ENCODE measurements around the gene KRT6C.
"Not testable (repeated sequence)": the region's sequence is repeated elsewhere in the genome, so short reads cannot be mapped to it uniquely, and the experiment has no call there.

KRT6C gene

DNA sequence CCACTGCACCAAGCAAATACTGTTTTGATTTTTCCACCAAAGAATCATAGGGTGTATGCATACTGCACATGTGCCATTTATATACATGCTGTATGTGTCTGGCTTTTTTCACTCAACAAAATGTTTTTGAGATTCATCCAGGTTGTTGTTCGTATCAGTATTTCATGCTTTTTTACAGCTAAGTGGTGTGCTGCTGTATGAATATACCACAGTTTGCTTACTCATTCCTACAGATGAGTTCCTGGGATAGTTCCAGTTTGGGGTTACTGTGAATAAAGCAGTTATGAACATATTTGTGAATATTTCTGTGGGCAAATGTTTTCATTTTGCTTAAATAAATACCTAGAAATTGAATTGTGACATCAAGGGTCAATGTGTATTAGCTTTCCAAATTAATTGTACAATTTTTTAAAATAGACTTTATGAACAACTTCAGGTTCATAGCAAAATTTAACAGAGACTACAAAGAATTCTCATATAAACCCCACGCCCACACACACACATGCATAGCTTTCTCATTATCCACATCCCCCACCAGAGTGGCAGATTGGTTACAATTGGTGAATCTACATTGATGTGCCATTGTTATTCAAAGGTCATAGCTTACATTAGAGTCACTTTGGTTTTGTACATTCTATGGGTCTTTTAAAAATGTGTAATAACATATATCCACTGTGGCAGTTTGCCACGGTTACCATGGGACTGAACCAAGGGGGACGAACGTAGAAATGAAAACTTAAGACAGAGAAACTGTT, 26.4 kb upstream of the KRT6C start:
- no peak for DNase-seq (ENCODE audit: low read depth)

DNA sequence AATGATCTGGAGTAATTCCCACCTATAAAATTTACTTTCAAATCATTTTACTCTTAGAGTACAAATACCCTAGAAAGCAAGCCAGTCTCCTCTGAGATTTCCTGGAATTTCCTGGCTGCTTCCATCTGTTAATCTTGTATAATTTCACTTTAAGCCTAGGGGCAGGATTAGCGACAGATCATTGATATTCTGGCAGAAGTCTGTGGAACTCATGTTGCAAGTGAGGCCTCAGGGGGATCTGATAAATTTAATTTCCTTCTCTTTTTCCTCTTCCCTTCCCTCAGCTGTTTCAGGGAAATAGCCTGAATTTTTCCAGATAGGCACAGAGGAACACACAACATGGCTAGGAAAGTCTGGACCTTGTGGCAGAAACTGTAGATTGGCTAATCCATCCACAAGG, 25.3 kb upstream of the KRT6C start:
- DNase-seq (ENCODE audit: low read depth): no peak

DNA sequence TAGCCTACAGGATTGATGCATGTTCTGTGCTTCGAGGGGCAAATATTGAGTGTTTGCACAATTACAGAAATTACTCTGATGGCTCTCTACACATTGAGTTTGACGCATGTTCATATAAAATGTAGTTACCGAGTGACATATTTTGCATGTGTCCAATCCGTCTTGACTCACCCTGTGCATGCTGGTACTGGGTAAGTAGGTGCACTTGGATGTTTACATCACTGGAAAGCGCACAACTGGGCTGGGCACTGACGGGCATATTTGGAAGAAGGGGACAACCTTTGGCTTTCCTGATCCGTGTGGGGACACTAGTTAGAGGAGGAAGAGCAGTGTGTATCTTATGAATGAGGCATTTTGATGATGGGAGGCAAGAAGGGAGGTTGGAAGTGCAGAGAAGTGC, 24.4 kb upstream of the KRT6C start:
- DNase-seq (ENCODE audit: low read depth): no peak

DNA sequence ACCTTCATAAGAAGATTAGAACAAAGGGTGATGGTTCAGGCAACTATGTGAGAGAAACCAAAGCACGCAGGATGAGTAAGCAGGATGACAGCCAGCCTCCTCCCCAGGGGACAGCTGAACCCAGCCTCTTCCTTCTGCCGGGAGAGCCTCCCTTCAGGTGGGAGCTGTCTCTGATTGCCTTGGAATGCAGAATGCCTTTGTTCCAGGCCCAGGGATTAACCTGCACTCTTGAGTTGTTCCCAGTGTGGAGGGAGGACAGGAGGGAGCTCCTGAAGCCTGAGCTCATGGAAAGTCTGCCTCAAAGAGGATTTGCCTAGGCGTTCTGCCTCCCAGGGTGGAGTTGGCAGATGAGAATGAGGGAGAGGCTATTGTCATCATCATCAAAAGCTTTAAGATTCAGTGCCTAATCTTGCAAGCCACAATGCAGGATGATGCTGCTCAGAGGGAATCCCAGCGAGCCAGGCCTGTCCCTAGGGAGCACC, 23.0 kb upstream of the KRT6C start:
- no peak for DNase-seq (ENCODE audit: low read depth)

DNA sequence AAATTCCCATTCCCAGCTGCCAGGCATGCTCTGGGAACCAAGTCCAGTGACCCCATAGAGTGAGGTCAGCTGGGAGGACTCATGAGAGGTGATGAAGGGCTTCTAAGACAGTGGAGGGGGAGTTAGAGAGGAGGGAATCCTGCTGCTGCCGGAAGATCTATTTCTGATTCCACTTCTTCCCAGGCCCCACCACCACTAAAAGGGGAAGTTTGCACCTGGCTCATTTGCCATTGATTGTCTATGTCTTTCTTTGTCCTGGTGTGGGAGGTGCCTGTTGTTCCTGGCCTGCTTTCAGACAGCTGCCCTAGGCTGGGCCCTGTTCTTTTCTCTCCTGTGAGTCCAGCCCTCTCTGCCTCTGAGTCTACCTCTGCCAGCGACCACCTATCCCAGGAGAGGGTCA, 22.4 kb upstream of the KRT6C start:
- no peak for DNase-seq (ENCODE audit: low read depth)

DNA sequence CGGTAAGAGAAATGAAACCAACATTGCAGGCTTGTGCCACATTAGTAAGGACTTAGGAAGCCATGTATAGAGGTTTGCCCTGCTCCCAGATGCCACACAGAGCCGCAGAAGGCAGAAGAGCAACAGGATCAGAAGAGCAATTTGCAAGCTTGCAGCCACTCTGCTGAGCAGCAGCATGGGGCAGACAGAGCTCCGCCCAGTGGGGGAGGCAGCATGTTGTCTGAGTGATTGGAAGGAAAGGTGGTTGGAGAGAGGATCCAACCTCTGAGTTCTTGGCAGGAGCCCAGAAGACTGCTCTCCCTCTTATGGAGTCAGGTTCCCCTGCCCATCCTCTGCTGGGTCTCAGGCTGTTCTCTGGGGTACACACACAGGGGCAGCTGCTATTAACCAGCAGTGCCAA, 21.8 kb upstream of the KRT6C start:
- DNase-seq (ENCODE audit: low read depth): no peak

DNA sequence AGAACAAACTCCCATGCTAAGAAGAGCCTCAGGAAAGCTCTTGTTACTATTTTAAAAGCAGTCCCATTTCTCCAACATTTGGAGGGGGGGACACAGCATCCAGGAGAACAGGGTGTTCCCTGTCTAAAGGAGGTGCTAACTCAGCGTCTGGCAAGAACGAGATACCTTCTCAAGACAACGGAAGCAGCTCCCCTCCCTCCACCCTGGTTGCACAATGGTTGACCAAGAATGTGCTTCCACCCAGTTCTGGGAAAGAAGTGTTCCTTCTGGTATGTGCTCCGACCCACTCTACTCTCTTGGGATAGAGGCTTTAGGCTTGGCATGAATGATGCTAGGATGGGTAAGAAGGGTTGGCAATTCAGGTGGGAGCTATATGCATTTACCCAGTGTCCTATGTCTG, 20.9 kb upstream of the KRT6C start:
- DNase-seq (ENCODE audit: low read depth): no peak

DNA sequence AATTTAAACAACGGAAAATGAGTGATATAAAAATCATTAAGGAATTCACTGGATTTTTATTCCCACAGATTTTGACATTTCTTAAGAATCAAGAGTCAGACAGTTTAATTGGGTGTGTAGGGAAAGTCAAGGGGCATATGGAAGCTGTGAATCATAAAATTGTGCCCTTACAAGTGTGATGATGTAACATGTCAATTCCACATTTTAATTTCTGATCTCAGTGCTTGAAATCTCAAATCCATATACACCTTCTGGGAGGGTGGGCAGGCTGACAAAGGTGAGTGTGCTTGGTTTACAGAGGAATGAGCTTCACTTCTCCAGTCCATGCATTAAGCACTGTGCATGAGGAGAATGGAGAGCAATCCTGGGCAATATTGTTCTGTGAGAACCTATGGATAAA, 20.5 kb upstream of the KRT6C start:
- no peak for DNase-seq (ENCODE audit: low read depth)

DNA sequence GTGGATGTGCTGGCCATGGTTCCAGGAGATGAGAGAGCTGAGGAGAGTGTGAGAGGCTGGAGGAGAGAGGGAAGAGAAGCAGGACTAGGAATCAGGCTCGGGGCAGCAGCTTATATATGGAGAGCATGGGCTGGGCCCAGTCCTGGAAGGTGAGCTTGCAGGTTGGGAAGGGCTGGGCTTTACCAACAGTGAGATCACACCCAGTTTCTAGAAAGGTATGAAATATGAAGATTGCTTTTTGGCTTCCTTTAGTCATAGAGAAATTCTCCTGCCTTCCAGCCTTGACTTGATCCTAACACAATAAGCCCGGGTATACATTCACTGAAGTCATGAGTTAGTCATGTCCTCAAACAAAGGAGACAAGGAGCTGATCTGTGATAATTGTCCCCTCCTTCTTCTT, 19.6 kb upstream of the KRT6C start, which contains the start of gene KRT6A:
Gene KRT6A, minus strand, starts transcription at position 86 of the 400 bp plus-strand sequence. Its CDS starts 69 bp downstream, at position 17.
- no peak for DNase-seq (ENCODE audit: low read depth)

DNA sequence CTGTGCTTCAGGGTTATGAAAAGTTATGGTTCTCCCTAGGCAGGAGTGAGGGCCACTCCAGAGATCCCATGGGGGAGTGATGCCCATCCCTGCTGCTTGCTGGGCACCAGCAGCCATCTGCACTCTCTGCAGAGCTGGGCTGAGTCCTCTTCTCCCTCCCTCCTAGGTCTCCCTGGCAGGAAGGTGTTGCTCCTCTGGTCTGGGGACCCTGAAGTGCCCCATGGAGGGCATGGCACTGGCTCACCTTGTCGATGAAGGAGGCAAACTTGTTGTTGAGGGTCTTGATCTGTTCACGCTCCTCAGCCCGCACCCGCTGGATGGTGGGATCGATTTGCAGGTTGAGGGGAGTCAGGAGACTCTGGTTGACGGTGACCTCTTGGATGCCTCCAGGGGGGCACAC, 18.8 kb upstream of the KRT6C start:
- DNase-seq (ENCODE audit: low read depth): not testable (repeated sequence)

DNA sequence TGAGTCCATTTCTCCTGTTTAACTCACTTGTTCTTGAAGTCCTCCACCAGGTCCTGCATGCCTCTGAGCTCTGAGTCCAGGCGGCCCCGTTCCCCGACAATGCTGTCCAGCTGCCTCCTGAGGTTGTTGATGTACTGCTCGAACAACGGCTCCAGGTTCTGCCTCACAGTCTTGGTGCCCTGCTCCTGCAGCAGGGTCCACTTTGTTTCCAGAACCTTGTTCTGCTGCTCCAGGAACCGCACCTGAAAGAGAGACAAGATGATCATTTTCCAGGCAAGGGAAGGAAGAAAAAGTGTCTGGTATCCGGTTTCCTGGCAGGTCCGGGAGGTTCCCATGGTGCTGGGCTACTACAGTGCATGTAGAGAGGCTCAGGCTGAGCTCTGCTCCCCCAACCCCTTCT, 17.9 kb upstream of the KRT6C start:
- DNase-seq (ENCODE audit: low read depth): not testable (repeated sequence)

DNA sequence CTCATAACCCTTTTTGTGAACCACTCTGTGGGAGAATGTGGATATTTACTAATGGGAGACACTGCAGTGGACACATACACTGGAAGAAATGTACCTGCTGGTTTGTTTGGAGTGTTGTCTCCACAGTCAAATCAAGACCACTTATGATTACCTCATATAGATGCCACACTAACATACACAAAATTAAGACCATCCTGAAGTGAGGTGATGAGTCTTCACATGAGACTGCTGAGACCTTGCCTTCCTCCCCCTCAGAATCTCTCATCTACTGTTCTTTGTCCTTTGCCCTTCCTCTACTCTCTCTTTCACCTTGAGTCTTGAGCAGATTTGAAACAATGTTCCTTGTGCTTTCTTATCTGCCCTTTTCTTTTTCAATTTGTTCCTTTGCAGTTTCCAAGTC, 15.1 kb upstream of the KRT6C start:
- no peak for DNase-seq (ENCODE audit: low read depth)

DNA sequence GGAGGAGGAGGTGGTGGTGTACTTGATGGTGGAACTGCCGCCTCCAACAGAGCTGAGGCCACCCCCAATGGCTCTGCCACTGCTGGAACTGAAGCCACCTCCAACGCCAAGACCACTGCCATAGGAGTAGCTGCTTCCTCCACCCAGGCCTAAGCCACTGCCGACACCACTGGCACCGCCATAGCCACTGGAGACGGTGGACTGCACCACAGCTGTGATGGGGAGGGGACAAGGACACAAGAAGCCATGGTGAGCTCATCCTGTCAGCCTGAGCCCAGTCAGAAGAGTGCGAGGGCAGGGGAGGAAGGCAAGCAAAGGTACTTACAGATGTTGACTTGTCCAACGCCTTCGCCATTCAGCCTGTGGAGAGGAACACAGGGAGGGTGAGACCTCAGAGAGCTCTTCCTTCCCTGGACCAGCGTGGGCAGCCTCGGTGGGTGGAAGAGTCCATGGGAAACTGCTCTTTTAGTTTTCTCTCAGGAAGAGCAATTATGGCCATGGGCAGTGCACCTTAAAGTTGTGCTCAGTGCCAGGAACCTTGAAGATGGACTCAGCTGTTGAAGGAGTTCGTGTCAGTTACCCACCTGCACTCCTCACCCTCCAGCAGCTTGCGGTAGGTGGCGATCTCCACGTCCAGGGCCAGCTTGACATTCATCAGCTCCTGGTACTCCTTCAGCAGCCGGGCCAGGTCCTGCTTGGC, 14.3 kb upstream of the KRT6C start:
- DNase-seq (ENCODE audit: low read depth): not testable (repeated sequence)

DNA sequence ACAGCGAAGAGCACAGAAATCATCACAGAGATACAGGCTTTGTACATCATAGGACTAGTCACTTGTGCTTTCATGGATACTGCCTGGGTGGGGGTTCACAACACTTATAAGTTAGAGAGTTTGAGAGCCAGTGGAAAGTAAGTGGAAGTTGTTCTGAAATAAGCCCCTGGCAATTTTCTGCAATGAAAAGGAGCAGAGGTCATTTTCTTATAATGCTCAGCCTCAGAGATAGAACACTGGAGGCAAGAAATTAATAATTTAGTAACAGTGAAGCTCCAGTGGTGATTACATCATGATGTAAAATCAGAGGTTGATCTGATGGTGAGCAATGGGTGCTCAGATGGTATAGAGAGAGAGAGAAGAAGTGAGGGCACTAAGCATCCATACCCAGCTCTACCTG, 13.6 kb upstream of the KRT6C start:
- no peak for DNase-seq (ENCODE audit: low read depth)

DNA sequence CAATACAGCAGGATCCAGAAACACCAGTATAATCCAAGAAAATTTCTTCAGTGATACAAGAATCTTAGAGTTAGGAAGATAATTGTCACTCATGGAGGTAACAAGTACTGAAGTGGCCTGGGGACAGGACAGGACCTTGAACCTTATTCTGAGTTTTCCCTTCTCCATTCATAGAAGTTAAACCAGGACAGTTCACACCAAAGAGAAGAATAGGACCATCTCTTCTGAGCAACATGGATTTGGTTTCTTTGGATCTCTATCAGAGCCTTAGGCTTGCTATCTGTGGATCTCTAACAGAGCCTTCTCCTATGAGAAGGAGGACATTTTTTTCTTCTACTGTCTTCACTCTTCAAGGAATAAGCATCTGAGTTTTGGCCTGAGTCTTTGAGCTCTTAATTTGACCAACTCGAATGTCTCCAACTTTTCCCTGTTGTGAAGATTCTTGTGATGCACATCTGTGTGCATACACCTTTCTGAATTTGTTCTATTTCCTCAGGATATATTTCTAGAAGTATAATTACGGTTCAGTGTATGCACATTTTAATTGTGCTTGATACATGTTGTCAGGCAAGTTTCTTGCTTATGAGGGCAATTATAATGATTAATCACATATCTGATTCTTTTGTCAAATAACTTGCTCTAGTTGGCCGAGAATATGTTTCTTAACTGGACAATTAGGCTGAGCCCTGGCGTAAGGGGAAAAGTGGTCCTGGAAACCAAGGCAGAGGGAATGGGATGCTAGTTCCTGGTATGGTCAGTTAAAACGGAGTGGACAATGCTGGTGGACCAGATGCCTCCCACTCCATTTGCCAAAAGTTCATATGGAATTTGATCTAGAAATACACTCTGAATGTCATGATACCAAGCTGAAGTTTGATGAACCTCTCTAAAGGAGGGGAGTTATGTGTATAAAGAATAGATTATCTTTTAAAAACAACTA, 12.8 kb upstream of the KRT6C start:
- no peak for DNase-seq (ENCODE audit: low read depth)

DNA sequence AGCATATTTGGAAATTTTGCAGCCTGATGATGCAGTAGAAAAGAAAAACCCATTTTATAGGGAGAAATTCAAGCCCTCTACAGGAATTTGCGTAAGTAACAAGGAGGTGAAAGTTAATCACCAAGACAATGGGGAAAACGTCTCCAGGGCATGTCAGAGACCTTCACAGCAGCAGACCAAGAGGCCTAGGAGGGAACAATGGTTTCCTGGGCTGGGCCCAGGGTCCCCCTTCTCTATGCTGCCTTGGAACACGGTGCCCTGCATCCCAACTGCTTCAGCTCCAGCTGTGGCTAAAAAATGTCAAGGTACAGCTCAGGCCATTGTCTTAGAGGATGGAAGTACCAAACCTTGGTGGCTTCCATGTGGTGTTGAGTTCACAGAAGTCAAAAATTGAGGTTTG, 6.5 kb upstream of the KRT6C start:
- DNase-seq (ENCODE audit: low read depth): no peak

DNA sequence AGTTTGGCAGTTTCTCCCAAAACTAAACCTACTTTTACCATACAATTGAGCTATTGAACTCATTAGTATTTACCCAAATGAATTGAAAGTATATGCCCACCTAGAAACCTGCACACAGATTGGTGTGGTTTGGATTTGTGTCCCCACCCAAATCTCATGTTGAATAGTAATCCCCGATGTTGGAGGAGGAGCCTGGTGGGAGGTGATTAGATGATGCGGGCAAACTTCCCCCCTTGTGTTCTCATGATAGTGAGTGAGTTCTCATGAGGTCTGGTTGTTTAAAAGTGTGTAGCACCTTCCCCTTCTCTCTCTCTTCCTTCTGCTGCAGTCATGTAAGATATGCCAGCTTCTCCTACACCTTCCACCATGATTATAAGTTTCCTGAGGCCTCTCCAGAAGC, 4.0 kb upstream of the KRT6C start:
- DNase-seq (ENCODE audit: low read depth): no peak

DNA sequence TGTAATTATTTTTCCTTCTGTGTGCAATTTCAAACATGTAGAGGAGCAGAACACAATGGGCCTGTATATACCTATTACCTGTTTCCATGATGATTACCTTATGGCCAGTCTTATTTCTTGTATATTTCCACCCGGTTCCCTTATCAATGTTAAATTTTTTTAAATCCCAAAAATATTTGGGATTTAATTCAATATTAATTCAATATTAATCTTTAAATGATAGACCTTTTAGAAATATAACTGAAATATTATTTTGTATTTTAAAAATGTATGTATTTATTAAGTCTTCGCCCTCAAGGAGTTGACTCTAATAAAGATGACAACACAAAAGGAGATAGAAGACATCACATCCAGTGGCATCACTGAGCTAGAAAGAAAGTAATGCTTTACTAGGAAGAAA, 607 bp upstream of the KRT6C start:
- no peak for DNase-seq (ENCODE audit: low read depth)

DNA sequence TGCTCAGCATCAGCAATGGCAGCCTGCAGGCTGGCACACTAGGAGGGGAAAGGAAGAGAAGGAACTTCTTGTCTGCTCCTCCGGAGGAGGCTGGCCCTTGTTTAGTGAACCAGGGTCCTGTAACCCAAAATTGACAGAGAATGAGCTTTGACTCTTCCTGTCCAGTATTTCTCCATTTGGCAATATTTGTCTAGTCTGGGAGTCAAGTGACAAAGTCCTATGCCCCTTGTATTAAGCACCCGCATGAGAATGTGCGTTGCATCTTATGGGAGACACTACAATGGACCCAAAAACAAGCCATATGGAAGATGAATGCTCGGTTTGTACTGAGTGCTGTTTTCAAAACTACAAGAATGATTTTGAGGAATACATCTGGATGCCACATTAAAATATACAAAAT, 3.8 kb downstream of the KRT6C start:
- no peak for DNase-seq (ENCODE audit: low read depth)

DNA sequence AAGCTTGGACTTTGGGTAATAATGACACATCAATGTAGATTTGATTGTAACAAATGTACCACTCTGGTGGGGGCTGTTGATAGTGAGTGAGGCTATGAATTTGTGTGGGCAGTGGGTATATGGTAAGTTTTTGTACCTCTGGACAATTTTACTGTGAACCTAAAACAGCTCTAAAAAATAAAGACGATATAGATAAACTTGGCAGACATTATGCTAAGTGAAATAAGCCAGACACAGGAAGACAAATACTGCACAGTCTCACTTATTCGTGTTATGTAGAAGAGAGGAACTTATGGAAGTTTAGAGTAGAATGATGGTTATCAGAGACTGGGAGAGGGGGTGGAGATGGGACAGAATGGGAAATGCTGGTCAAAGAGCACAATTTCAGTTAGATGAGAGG, 8.7 kb downstream of the KRT6C start:
- no peak for DNase-seq (ENCODE audit: low read depth)

DNA sequence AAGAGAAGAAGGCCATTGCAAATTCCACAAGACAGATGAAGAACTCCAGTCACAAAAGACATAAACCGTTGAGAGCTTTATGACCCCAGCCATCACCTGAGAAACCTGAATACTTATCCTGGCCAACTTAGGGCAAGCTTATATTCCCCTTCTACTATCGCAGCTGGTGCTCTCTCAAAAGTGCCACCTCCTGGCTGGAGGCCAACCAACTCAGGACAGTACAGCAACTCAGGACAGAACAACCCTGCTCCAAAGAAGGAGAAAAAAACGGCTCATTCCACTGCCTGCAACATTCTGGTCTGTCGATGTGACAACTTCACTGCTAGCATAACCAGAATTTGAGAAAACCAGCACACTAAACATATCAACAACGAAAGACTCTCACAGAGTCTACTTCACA, 11.9 kb downstream of the KRT6C start:
- no peak for DNase-seq (ENCODE audit: low read depth)

DNA sequence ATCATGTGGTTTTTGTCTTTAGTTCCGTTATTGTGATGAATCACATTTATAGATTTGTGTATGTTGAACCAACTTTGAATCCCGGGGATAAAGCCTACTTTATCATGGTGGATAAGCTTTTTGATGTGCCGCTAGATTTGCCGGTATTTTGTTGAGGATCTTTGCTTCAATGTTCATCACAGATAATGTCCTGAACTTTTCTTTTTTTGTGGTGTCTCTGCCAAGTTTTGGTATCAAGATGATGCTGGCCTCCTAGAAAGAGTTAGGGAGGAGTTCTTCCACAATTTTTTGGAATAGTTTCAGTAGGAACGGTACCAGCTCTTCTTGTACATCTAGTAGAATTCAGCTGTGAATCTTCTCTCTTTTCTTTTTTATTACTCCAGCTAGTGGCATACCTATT, 14.7 kb downstream of the KRT6C start:
- DNase-seq (ENCODE audit: low read depth): no peak

DNA sequence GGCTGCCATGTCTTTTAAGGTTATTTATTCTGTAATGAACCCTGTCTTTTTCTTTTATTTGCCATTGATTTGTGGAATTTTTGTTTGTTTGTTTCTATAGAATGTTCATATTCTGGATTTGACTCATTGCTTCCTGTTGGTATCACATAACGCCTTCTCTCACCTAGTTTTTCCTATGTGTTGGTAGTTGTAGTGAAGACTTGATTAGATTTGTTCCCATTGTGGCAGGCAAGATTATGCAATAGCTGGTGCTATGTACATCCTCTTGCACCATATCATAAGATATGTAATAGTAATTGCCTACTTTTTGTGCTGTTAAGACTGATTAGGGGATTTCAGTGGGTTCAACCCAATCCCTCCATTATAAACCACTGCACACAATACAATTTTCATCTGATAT, 17.8 kb downstream of the KRT6C start:
- no peak for DNase-seq (ENCODE audit: low read depth)

Data from activated gamma-delta T cell treated with anti-CD3 and anti-CD28 coated beads, Interleukin-2, amount 50 U/mL, for 16 hours (primary cell).